GM18861 (cell line): Measurements from ENCODE around the gene SLC44A4.
"Not testable (repeated sequence)": the region's sequence is repeated elsewhere in the genome, so short reads cannot be mapped to it uniquely, and the experiment has no call there.

Experiments
- ATAC-seq: cut with Tn5 transposase; IDR thresholded peaks from one replicate; pipeline ENCODE4 v1.9.1; 2021; ENCODE audit not compliant: unreplicated experiment

The SLC44A4 gene

GRCh38 chr6:31860349-31860748 is 18.4 kb downstream of the SLC44A4 start:
- ATAC-seq = no peak

GRCh38 chr6:31859923-31860322 is 18.9 kb downstream of the SLC44A4 start:
- no peak for ATAC-seq

DNA sequence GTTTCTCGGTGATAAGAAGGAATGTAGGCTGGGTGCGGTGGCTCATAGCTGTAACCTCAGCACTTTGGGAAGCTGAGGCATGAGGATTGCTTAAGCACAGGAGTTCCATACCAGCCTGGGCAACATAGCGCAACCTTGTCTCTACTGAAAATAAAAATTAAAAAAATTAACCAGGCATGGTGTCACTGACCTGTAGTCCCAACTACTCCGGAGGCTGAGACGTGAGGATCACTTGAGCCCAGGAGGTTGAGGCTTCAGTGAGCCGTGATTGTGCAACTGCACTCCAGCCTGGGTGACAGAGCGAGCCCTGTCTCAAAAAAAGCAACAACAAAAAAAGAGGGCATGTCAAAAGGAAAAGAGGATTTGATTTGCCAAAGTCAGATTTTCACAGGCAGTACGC is 20.1 kb downstream of the SLC44A4 start:
- ATAC-seq = no peak

DNA sequence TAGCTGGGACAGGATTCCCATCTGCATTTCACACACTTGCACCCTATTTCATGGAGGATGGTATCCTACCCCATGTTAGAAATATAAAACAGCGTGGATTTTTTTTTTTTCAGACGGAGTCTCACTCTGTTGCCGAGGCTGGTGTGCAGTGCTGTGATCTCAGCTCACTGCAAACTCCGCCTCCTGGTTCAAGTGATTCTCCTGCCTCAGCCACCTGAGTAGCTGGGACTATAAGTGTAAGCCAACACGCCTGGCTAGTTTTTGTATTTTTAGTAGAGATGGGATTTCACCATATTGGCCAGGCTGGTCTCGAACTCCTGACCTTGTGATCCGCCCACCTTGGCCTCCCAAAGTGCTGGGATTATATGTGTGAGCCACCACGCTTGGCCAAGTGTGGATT is 21.0 kb downstream of the SLC44A4 start:
- ATAC-seq = not testable (repeated sequence)

- not testable (repeated sequence) for ATAC-seq
Observed at GRCh38 chr6:31851980-31852718, 26.6 kb downstream of the SLC44A4 start.

DNA sequence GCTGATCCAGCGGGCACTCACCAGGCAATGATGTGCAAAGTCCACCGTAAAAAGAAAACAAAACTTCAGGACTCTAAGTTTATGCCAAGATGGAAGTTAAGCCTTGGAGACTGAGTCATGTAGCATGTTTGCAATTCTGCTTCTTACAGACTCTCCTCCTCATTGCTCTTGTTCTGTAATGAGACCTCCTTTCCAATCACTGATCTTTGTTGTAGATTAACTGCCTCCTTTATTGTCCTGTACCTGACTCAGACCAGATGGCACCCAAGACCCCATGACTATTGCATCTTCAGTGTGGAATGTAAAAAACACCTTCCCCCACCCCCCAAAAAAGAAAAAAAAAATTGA is 27.3 kb downstream of the SLC44A4 start:
- no peak for ATAC-seq

- no peak for ATAC-seq
Observed at GRCh38 chr6:31850765-31851484, 27.9 kb downstream of the SLC44A4 start.

GRCh38 chr6:31847276-31847978 is 31.4 kb downstream of the SLC44A4 start:
- no peak for ATAC-seq

GRCh38 chr6:31844507-31844906 is 34.3 kb downstream of the SLC44A4 start:
- ATAC-seq = no peak

- no peak for ATAC-seq
Observed at GRCh38 chr6:31842053-31842452, 36.7 kb downstream of the SLC44A4 start.

DNA sequence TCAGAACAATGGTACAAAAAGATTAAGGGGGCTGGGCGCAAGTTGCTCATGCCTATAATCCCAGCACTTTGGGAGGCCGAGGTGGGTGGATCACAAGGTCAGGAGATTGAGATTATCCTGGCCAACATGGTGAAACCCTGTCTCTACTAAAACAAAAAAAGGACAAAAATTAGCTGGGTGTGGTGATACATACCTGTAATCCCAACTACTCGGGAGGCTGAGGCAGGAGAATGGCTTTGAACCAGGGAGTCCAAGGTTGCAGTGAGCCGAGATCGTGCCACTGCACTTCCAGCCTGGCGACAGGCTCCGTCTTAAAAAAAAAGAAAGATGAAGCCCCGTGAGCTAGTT is 39.0 kb downstream of the SLC44A4 start:
- ATAC-seq = not testable (repeated sequence)

DNA sequence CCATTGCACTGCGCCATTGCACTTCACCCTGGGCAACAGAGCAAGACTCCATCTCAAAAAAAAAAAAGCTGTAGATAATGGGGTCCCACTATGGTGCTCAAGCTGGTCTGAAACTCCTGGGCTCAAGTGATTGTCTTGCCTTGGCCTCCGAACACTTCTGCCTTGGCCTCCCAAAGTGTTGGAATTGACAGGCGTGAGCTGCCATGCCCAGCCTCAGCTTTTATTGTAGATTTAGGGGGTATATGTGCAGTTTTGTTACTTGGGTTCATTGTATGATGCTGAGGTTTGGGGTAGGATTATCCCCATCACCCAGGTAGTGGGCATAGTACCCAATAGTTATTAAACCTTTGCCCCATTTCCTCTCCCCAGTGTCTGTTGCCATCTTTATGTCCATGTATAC is 39.8 kb downstream of the SLC44A4 start:
- no peak for ATAC-seq

GRCh38 chr6:31838114-31838553 is 40.7 kb downstream of the SLC44A4 start:
- ATAC-seq = not testable (repeated sequence)

DNA sequence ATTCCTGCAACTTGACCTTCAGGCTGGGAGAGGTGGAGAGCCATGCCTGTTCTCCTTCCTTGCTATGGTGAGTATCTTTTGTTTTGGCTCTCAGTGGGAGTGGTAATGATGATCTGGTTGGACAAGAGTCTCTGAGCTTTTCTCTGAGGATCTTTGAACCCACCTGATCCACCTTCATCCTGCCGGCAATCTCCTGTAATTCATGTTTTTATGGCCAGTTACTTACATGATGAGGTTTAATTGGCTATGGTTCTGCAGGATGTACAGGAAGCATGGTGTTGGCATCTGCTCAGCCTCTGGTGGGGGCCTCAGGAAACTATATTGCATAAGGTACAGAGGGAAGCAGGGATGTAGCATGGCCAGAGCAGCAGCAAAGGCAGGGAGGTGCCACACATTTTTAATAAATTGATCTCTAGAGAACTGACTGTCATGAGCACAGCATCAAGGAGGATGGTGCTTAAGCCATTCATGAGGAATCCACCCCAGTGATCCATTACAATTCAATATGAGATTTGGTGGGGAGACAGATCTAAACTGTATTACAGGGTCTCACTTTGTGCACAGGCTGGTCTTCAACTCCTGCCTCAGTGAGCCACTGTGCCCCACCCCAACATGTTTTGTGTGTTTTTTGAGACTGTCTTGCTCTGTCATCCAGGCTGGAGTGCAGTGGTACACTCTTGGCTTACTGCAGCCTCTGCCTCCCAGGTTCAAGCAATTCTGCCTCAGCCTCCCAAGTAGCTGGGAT is 41.3 kb downstream of the SLC44A4 start:
- ATAC-seq = no peak

- no peak for ATAC-seq
Observed at GRCh38 chr6:31836474-31837368, 42.1 kb downstream of the SLC44A4 start.

DNA sequence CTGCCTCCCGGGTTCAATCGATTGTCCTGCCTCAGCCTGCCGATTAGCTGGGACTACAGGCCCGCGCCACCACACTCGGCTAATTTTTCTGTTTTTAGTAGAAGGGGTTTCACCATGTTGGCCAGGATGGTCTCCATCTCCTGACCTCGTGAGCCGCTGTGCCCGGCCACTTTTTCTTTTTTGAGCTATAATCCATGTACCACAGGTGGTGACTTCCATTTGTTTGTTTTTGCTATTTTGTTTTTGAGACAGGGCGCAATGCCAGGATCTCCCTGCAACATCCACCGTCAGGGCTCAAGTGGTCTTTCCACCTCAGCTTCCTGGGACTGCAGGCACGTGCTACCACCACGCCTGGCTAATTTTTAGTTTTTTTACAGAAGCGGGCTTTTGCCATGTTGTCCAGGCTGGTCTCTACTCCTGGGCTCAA is 42.7 kb downstream of the SLC44A4 start:
- no peak for ATAC-seq

GRCh38 chr6:31834367-31835250 is 44.2 kb downstream of the SLC44A4 start:
- no peak for ATAC-seq

DNA sequence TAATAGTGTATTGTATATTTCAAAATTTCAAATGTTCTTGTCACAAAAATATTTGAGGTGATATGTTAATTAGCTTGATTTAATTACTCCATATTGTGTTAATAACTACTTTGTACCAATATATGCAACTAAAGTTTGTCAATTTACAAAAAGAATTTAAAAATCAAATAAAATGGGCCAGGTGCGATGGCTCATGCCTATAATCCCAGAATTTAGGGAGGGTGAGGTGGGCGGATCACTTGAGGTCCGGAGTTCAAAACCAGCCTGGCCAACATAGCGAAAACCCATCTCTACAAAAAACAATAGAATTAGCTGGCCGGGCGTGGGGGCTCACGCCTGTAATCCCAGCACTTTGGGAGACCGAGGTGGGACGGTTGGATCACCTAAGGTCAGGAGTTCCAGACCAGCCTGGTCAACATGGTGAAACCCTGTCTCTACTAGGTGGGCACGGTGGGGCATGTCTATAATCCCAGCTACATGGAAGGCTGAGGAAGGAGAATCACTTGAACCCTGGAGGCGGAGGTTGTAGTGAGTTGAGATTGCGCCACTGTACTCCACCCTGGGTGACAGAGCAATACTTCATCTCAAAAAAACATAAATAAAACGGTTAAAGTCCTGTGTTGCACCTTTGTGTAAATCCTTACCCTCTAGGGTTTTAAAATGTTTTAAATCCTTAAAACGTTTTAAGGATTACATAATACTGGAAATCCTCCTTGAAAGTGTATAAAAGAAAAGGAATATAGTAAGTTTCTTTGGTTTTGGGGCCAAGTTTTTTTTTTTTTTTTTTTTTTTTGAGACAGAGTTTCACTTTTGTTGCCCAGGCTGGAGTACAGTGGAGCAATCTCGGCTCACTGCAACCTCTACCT is 47.2 kb downstream of the SLC44A4 start:
- ATAC-seq = no peak
